Activated CD4-positive, alpha-beta T cell treated with anti-CD3 and anti-CD28 coated beads, Interleukin-2, amount 10 ng/mL, durations not matched to agents 24 days and 14 days (primary cell): Measurements from ENCODE around the gene TMEM115. TPM values are rescaled to one million over a fixed set of nuclear protein-coding genes. Genes with fewer than 3 reads are reported as not detected.

Source experiments
- DNase-seq: peaks from one replicate; pipeline ENCODE4 v3.0.0; 2022
- H3K27ac Mint-ChIP-seq: one replicate; pipeline ENCODE4 v1.8.0; 2022; ENCODE audit warnings: mild to moderate bottlenecking, mixed read lengths
- H3K27me3 Mint-ChIP-seq: one replicate; pipeline ENCODE4 v1.8.0; 2022; ENCODE audit warnings: mixed read lengths
- H3K36me3 Mint-ChIP-seq: one replicate; pipeline ENCODE4 v1.8.0; 2022; ENCODE audit warnings: low read depth, mild to moderate bottlenecking, mixed read lengths
- H3K4me1 Mint-ChIP-seq: one replicate; pipeline ENCODE4 v1.8.0; 2021; ENCODE audit warnings: mixed read lengths
- H3K4me3 Mint-ChIP-seq: one replicate; pipeline ENCODE4 v1.8.0; 2022; ENCODE audit warnings: mild to moderate bottlenecking, moderate library complexity, mixed read lengths
- H3K9me3 Mint-ChIP-seq: one replicate; pipeline ENCODE4 v1.8.0; 2021; ENCODE audit warnings: mixed read lengths
- intact Hi-C: fragments of 100-400 bp; cut with micrococcal nuclease; formaldehyde crosslinking; loops from one replicate; pipeline ENCODE4 v1.15.1; 2023
- total RNA-seq: library from RNA; stranded (reverse); gene quantifications from 2 replicates; pipeline ENCODE4 v1.2.3, GENCODE V29; 2022

TMEM115 gene
- 20.3 and 20.5 TPM in 2 replicates for total RNA-seq

- Mint-ChIP-seq H3K9me3 (no peaks in the 10 kb centered on the region), H3K27me3 (no peaks in the 10 kb centered on the region), H3K4me3 (peak within 1 kb of the TSS; percentile 98), H3K4me1 (peaks cover 35% of the 10 kb centered on the region), H3K27ac (peak within 1 kb of the TSS; percentile 95), H3K36me3 (peaks cover 32% of the 10 kb centered on the region)
- peak; percentile 98 for DNase-seq
- intact Hi-C loops, result loop anchor here (1.0 to 5.0 kb wide), 4 partner anchors 8 to 1028 kb away; partner anchors contain the start of genes IFRD2 and MANF
These were observed at the start of gene TMEM115 for GRCh38 chr3:50358911-50359759. TMEM115 (minus strand) TSS chr3:50359521; CDS start chr3:50359063, 458 bp downstream.

GRCh38 chr3:50408443-50408944, 49.2 kb upstream of the TMEM115 start:
- Mint-ChIP-seq H3K4me3 (no peak overlapping the region), H3K36me3 (no peaks in the 10 kb centered on the region), H3K27me3 (no peaks in the 10 kb centered on the region), H3K9me3 (no peaks in the 10 kb centered on the region), H3K4me1 (no peaks in the 10 kb centered on the region), H3K27ac (no peak overlapping the region)
- intact Hi-C loops, result no loop called here
- DNase-seq, result no peak

GRCh38 chr3:50406487-50406886, 47.2 kb upstream of the TMEM115 start:
- no peaks in the 10 kb centered on the region for H3K9me3 Mint-ChIP-seq

GRCh38 chr3:50405249-50405648, 45.9 kb upstream of the TMEM115 start:
- intact Hi-C loops, result no loop called here
- no peaks in the 10 kb centered on the region for H3K4me1 Mint-ChIP-seq
- H3K36me3 Mint-ChIP-seq, result no peaks in the 10 kb centered on the region
- no peaks in the 10 kb centered on the region for H3K27me3 Mint-ChIP-seq
- H3K27ac Mint-ChIP-seq, result no peak overlapping the region
- DNase-seq, result peak; percentile 86
- no peaks in the 10 kb centered on the region for H3K9me3 Mint-ChIP-seq
- H3K4me3 Mint-ChIP-seq, result no peak overlapping the region

More at GRCh38 chr3:50406487-50406886, 47.2 kb upstream of the TMEM115 start:
- Mint-ChIP-seq H3K27ac (no peak overlapping the region), H3K36me3 (no peaks in the 10 kb centered on the region), H3K4me3 (no peak overlapping the region), H3K27me3 (no peaks in the 10 kb centered on the region), H3K4me1 (no peaks in the 10 kb centered on the region)
- DNase-seq, result no peak
- intact Hi-C loops, result no loop called here

GRCh38 chr3:50401978-50402595, 42.8 kb upstream of the TMEM115 start:
- intact Hi-C loops, result no loop called here
- Mint-ChIP-seq H3K27me3 (no peaks in the 10 kb centered on the region), H3K9me3 (no peaks in the 10 kb centered on the region), H3K4me1 (peaks cover 2% of the 10 kb centered on the region), H3K4me3 (no peak overlapping the region), H3K27ac (no peak overlapping the region), H3K36me3 (no peaks in the 10 kb centered on the region)
- DNase-seq, result no peak

GRCh38 chr3:50396502-50396901, 37.2 kb upstream of the TMEM115 start:
- Mint-ChIP-seq H3K36me3 (no peaks in the 10 kb centered on the region), H3K4me1 (peaks cover 8% of the 10 kb centered on the region), H3K27ac (no peak overlapping the region), H3K9me3 (no peaks in the 10 kb centered on the region), H3K27me3 (no peaks in the 10 kb centered on the region), H3K4me3 (no peak overlapping the region)
- DNase-seq, result no peak
- intact Hi-C loops, result no loop called here

- intact Hi-C loops, result no loop called here
- Mint-ChIP-seq H3K4me3 (no peak overlapping the region), H3K27me3 (no peaks in the 10 kb centered on the region), H3K4me1 (peaks cover 8% of the 10 kb centered on the region), H3K36me3 (no peaks in the 10 kb centered on the region), H3K27ac (no peak overlapping the region), H3K9me3 (no peaks in the 10 kb centered on the region)
- no peak for DNase-seq
These were observed 35.9 kb upstream of the TMEM115 start for GRCh38 chr3:50395070-50395860.

- intact Hi-C loops, result no loop called here
- H3K27me3 Mint-ChIP-seq, result no peaks in the 10 kb centered on the region
These were observed 33.7 kb upstream of the TMEM115 start for GRCh38 chr3:50393061-50393460.

GRCh38 chr3:50392101-50392715, 32.9 kb upstream of the TMEM115 start:
- intact Hi-C loops, result no loop called here

More at GRCh38 chr3:50393061-50393460, 33.7 kb upstream of the TMEM115 start:
- no peak for DNase-seq
- Mint-ChIP-seq H3K9me3 (no peaks in the 10 kb centered on the region), H3K4me1 (peaks cover 6% of the 10 kb centered on the region), H3K4me3 (no peak overlapping the region), H3K36me3 (no peaks in the 10 kb centered on the region), H3K27ac (no peak overlapping the region)

GRCh38 chr3:50390508-50391224, 31.3 kb upstream of the TMEM115 start:
- Mint-ChIP-seq H3K9me3 (no peaks in the 10 kb centered on the region), H3K27ac (no peak overlapping the region), H3K27me3 (peaks cover 2% of the 10 kb centered on the region), H3K36me3 (no peaks in the 10 kb centered on the region), H3K4me1 (peaks cover 6% of the 10 kb centered on the region), H3K4me3 (no peak overlapping the region)
- no peak for DNase-seq
- intact Hi-C loops, result no loop called here

More at GRCh38 chr3:50392101-50392715, 32.9 kb upstream of the TMEM115 start:
- H3K4me3 Mint-ChIP-seq, result no peak overlapping the region
- H3K36me3 Mint-ChIP-seq, result no peaks in the 10 kb centered on the region
- H3K9me3 Mint-ChIP-seq, result no peaks in the 10 kb centered on the region
- no peak overlapping the region for H3K27ac Mint-ChIP-seq
- DNase-seq, result no peak
- H3K27me3 Mint-ChIP-seq, result no peaks in the 10 kb centered on the region
- H3K4me1 Mint-ChIP-seq, result peaks cover 6% of the 10 kb centered on the region

GRCh38 chr3:50389414-50389767, 30.1 kb upstream of the TMEM115 start:
- H3K9me3 Mint-ChIP-seq, result no peaks in the 10 kb centered on the region
- H3K27ac Mint-ChIP-seq, result no peak overlapping the region
- no peaks in the 10 kb centered on the region for H3K36me3 Mint-ChIP-seq
- peaks cover 2% of the 10 kb centered on the region for H3K27me3 Mint-ChIP-seq
- H3K4me3 Mint-ChIP-seq, result no peak overlapping the region
- intact Hi-C loops, result no loop called here
- DNase-seq, result no peak
- H3K4me1 Mint-ChIP-seq, result peaks cover 6% of the 10 kb centered on the region

GRCh38 chr3:50388720-50389413, 29.5 kb upstream of the TMEM115 start:
- H3K9me3 Mint-ChIP-seq, result no peaks in the 10 kb centered on the region
- H3K27ac Mint-ChIP-seq, result no peak overlapping the region
- no peak for DNase-seq
- intact Hi-C loops, result no loop called here
- no peaks in the 10 kb centered on the region for H3K36me3 Mint-ChIP-seq
- H3K27me3 Mint-ChIP-seq, result peaks cover 2% of the 10 kb centered on the region
- H3K4me3 Mint-ChIP-seq, result no peak overlapping the region
- peaks cover 6% of the 10 kb centered on the region for H3K4me1 Mint-ChIP-seq
